ENCODE measurements around the gene CCDC51.

GRCh38 chr3:48473617-48473952, 33.7 kb upstream of the CCDC51 start:
- TF ChIP-seq RAD21 (IDR thresholded peaks at IDR 0.05; ENCODE audit: low read depth) (no peak), CTCF (IDR thresholded peaks at IDR 0.05 in 2 of 3, conservative IDR thresholded peaks at IDR 0.05 in 1 of 3; ENCODE audit: borderline replicate concordance in 1 of 3, insufficient read depth in 1 of 3, low read depth in 2 of 3, low read length in 2 of 3) (no peak)
